CD4-positive, CD25-positive, alpha-beta regulatory T cell (primary cell): ENCODE results near the gene HELT. TPM values are rescaled to one million over a fixed set of nuclear protein-coding genes. Genes with fewer than 3 reads are reported as not detected.
"Not testable (repeated sequence)": the region's sequence is repeated elsewhere in the genome, so short reads cannot be mapped to it uniquely, and the experiment has no call there.

ENCODE experiments used
- ATAC-seq, 2 donors: fragments of 150-1000 bp; cut with Tn5 transposase; one replicate each; pipeline ENCODE4 v1.10.0; 2021; ENCODE audit warnings: low read depth in 2 of 2, moderate number of reproducible peaks in 2 of 2, moderate library complexity in 1 of 2
- DNase-seq, 3 donors: peaks; one replicate each; pipeline versions ENCODE4 v3.0.0 to v3.0.0-alpha.2; 2012 to 2022; ENCODE audit warnings: mixed read lengths in 1 of 3
- H3K27ac ChIP-seq: one replicate; pipeline ENCODE4 v1.7.0; 2013; ENCODE audit warnings: mild to moderate bottlenecking, low read length; ENCODE audit not compliant: insufficient read depth, poor library complexity, severe bottlenecking
- H3K27me3 ChIP-seq: one replicate; pipeline ENCODE4 v1.7.0; 2013; ENCODE audit warnings: low read length; ENCODE audit not compliant: control insufficient read depth, insufficient read depth
- H3K36me3 ChIP-seq: one replicate; pipeline ENCODE4 v1.7.0; 2013; ENCODE audit warnings: mild to moderate bottlenecking, low read length, moderate library complexity; ENCODE audit not compliant: control insufficient read depth, insufficient read depth
- H3K4me1 ChIP-seq: 2 replicates; pipeline ENCODE4 v1.7.0; 2013; ENCODE audit warnings: mild to moderate bottlenecking, low read length; ENCODE audit not compliant: insufficient read depth, control insufficient read depth, poor library complexity, severe bottlenecking
- H3K4me3 ChIP-seq: one replicate; pipeline ENCODE4 v1.7.0; 2013; ENCODE audit warnings: low read depth, mild to moderate bottlenecking, low read length, moderate library complexity
- H3K9me3 ChIP-seq, 2 experiments: 1 replicate in 1 of 2; 2 replicates in 1 of 2; pipeline ENCODE4 v1.7.0; 2013; ENCODE audit warnings: low read length in 2 of 2, mild to moderate bottlenecking in 1 of 2, moderate library complexity in 1 of 2; ENCODE audit not compliant: control insufficient read depth in 2 of 2
- H3K27ac Mint-ChIP-seq, 3 donors: one replicate each; pipeline ENCODE4 v1.8.0; 2020 to 2022; ENCODE audit warnings: mild to moderate bottlenecking in 3 of 3, mixed read lengths in 3 of 3, moderate library complexity in 2 of 3
- H3K27me3 Mint-ChIP-seq: one replicate; pipeline ENCODE4 v1.8.0; 2022; ENCODE audit warnings: mild to moderate bottlenecking, mixed read lengths
- H3K36me3 Mint-ChIP-seq: one replicate; pipeline ENCODE4 v1.8.0; 2020; ENCODE audit warnings: mixed read lengths
- H3K4me1 Mint-ChIP-seq, 4 donors: one replicate each; pipeline ENCODE4 v1.8.0; 2020 to 2022; ENCODE audit warnings: mixed read lengths in 4 of 4, mild to moderate bottlenecking in 1 of 4
- H3K4me3 Mint-ChIP-seq, 4 donors: one replicate each; pipeline ENCODE4 v1.8.0; 2020 to 2022; ENCODE audit warnings: mild to moderate bottlenecking in 4 of 4, mixed read lengths in 4 of 4, moderate library complexity in 3 of 4
- H3K9me3 Mint-ChIP-seq, 7 donors: one replicate each; pipeline ENCODE4 v1.8.0; 2020 to 2022; ENCODE audit warnings: mixed read lengths in 7 of 7, mild to moderate bottlenecking in 3 of 7, moderate library complexity in 2 of 7
- polyA plus RNA-seq, 4 donors: library from polyadenylated mRNA; unstranded; fragments of 300-500 nt; fragmentation: Illumina TruSeq; gene quantifications; one replicate each; pipeline ENCODE4 v1.2.3, GENCODE V29; 2021
- total RNA-seq: library from RNA; stranded (reverse); gene quantifications from one replicate; pipeline ENCODE4 v1.2.3, GENCODE V29; 2022

The HELT gene
- total RNA-seq (not detected), polyA plus RNA-seq (not detected)

DNA sequence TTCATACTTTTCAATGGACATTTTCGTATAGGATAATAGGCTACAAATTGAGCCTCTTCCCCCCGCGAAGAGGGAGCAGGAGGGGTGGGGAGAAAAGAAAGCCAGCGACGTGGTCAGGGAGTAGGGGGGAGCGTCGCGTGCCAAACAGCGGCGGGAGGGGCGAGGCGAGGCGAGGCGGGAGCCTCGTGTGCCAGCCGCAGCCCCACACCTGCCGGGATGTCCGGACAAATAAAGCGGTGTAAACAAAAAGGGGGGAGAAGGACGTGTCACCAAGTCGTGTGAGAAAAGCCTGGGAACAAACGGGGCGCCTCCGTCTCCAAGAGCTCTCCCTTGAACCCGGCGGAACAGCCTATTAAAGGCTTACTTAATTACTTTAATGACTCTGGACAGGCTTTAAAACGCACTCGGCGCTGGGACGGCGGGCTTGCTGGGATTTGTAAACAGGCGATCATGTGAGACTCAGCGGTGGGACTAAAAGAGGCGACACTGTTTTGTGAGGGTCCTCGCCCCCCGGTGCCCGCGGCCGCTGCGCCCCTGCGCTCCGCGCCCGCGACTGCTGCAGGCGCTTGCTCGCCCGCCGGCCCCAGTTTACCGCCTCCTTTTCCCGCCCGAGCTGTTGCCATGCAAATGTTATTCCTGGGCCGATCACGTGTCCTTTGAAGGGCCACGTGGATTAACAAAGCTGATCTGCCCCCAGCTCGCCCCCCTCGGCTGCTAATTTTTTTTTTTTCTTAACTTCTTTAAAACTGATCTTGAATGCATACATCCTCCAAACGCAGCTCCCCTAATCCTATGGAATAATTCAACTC lies at the start of gene HELT:
Gene HELT, plus strand, starts transcription at position 527 of the 809 bp plus-strand sequence. CDS start 439 bp downstream, outside the sequence.
- peaks cover 0 to 21% (median 6%) of the 10 kb centered on the region in 4 donors for H3K4me1 Mint-ChIP-seq
- DNase-seq = no peak
- H3K9me3 Mint-ChIP-seq = peaks cover 0 to 4% (median 0%) of the 10 kb centered on the region in 7 donors
- no peak within 1 kb of the TSS for H3K4me3 Mint-ChIP-seq
- Histone ChIP-seq H3K27ac (no peak within 1 kb of the TSS), H3K4me1 (peaks cover 4% of the 10 kb centered on the region), H3K27me3 (peaks cover 18% of the 10 kb centered on the region), H3K36me3 (no peaks in the 10 kb centered on the region), H3K9me3 (no peaks in the 10 kb centered on the region), H3K4me3 (no peak within 1 kb of the TSS)
- H3K27me3 Mint-ChIP-seq = peaks cover 70% of the 10 kb centered on the region
- no peaks in the 10 kb centered on the region for H3K36me3 Mint-ChIP-seq
- H3K27ac Mint-ChIP-seq = no peak within 1 kb of the TSS
- no peak for ATAC-seq

- DNase-seq (peak in 1 of 3 donors; percentile 7), ATAC-seq (no peak)
- no peaks in the 10 kb centered on the region for H3K4me1 ChIP-seq
- H3K4me1 Mint-ChIP-seq = peaks cover 0 to 6% (median 2%) of the 10 kb centered on the region in 4 donors
- H3K9me3 Mint-ChIP-seq = peaks cover 1 to 20% (median 8%) of the 10 kb centered on the region in 7 donors
- H3K36me3 Mint-ChIP-seq = peaks cover 4% of the 10 kb centered on the region
- peaks cover 19% of the 10 kb centered on the region for H3K27me3 Mint-ChIP-seq
- H3K4me3 ChIP-seq = no peak overlapping the region
- H3K9me3 ChIP-seq = no peaks in the 10 kb centered on the region
- no peaks in the 10 kb centered on the region for H3K27me3 ChIP-seq
- H3K27ac Mint-ChIP-seq = peak overlapping the region in 1 of 3 donors; percentile 93
- peak overlapping the region in 1 of 4 donors; percentile 89 for H3K4me3 Mint-ChIP-seq
- no peak overlapping the region for H3K27ac ChIP-seq
- no peaks in the 10 kb centered on the region for H3K36me3 ChIP-seq
These were observed 49.5 kb upstream of the HELT start for GRCh38 chr4:184968784-184969201.

GRCh38 chr4:184969610-184970009 lies 48.7 kb upstream of the HELT start:
- DNase-seq (no peak), ATAC-seq (no peak)
- Histone ChIP-seq H3K4me1 (no peaks in the 10 kb centered on the region), H3K27ac (no peak overlapping the region), H3K4me3 (no peak overlapping the region), H3K27me3 (no peaks in the 10 kb centered on the region), H3K36me3 (no peaks in the 10 kb centered on the region), H3K9me3 (no peaks in the 10 kb centered on the region)
- H3K27ac Mint-ChIP-seq = no peak overlapping the region
- peaks cover 0 to 6% (median 2%) of the 10 kb centered on the region in 4 donors for H3K4me1 Mint-ChIP-seq
- peak overlapping the region in 1 of 4 donors; percentile 26 for H3K4me3 Mint-ChIP-seq
- peaks cover 22% of the 10 kb centered on the region for H3K27me3 Mint-ChIP-seq
- peaks cover 1 to 16% (median 8%) of the 10 kb centered on the region in 7 donors for H3K9me3 Mint-ChIP-seq
- H3K36me3 Mint-ChIP-seq = peaks cover 4% of the 10 kb centered on the region

- no peak overlapping the region for H3K4me3 ChIP-seq
- H3K27me3 ChIP-seq = no peaks in the 10 kb centered on the region
- no peaks in the 10 kb centered on the region for H3K9me3 ChIP-seq
- H3K36me3 Mint-ChIP-seq = no peaks in the 10 kb centered on the region
- no peak overlapping the region for H3K27ac Mint-ChIP-seq
- peaks cover 10% of the 10 kb centered on the region for H3K27me3 Mint-ChIP-seq
- H3K9me3 Mint-ChIP-seq = peaks cover 0 to 9% (median 3%) of the 10 kb centered on the region in 7 donors
- no peaks in the 10 kb centered on the region for H3K36me3 ChIP-seq
- no peak for ATAC-seq
- H3K27ac ChIP-seq = no peak overlapping the region
- DNase-seq = no peak
- no peak overlapping the region for H3K4me3 Mint-ChIP-seq
- H3K4me1 ChIP-seq = no peaks in the 10 kb centered on the region
- no peaks in the 10 kb centered on the region for H3K4me1 Mint-ChIP-seq
These were observed 45.3 kb upstream of the HELT start for GRCh38 chr4:184972991-184973390.

- not testable (repeated sequence) for H3K36me3 ChIP-seq, DNase-seq, H3K4me1 Mint-ChIP-seq, H3K4me3 ChIP-seq, H3K9me3 ChIP-seq, H3K4me1 ChIP-seq, H3K4me3 Mint-ChIP-seq, H3K9me3 Mint-ChIP-seq, ATAC-seq, H3K36me3 Mint-ChIP-seq, H3K27me3 ChIP-seq, H3K27me3 Mint-ChIP-seq, H3K27ac Mint-ChIP-seq, H3K27ac ChIP-seq
These were observed 41.9 kb upstream of the HELT start for GRCh38 chr4:184976348-184976747.

DNA sequence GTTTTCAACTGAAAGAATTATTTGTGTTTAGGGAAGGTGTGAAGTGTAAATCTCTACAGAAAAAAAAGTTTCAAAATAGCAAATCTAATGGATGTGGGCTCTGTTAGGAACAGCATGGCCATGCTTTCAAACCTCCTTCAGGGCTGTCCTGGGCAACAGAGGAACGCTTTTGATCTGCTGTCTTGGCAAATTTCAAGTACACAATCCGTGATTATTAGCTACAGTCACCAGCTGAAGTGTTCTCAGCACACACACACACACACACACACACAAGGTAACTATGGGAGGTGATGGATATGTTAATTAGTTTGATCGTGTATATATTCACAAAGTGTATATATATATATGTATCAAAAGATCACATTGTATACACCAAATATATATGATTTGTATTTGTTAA lies 40.5 kb upstream of the HELT start:
- Mint-ChIP-seq H3K4me1 (peaks cover 0 to 3% (median under 1%) of the 10 kb centered on the region in 4 donors), H3K27ac (no peak overlapping the region), H3K36me3 (no peaks in the 10 kb centered on the region), H3K27me3 (peaks cover 4% of the 10 kb centered on the region), H3K9me3 (peaks cover 0 to 2% (median 0%) of the 10 kb centered on the region in 7 donors), H3K4me3 (no peak overlapping the region)
- Histone ChIP-seq H3K4me1 (peaks cover 2% of the 10 kb centered on the region), H3K9me3 (no peaks in the 10 kb centered on the region), H3K36me3 (no peaks in the 10 kb centered on the region), H3K27me3 (peaks cover 2% of the 10 kb centered on the region), H3K4me3 (no peak overlapping the region), H3K27ac (no peak overlapping the region)
- no peak for ATAC-seq
- DNase-seq = no peak

DNA sequence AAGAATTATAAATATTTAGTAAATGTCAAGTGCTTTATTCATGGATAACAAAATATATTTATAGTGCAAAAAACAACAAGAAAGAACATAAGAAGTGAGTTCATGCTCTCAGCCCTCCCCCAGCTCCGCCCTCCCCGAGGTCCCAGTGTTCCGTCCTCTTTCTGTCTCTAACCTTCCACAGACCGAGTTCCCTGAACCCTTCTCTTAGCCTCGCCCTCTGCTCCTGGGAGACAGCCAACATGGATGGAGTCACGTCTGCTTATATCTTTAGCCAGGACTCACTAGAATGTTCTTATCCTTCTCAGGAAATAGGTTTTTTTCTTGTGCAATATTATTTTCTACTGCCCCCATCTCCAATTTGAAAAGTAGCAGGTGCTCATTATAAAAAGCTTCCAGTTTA lies 40.1 kb upstream of the HELT start:
- no peak for ATAC-seq
- peaks cover 0 to 2% (median 0%) of the 10 kb centered on the region in 7 donors for H3K9me3 Mint-ChIP-seq
- peaks cover 6% of the 10 kb centered on the region for H3K4me1 ChIP-seq

More for the DNA sequence above, 40.1 kb upstream of the HELT start:
- Histone ChIP-seq H3K36me3 (no peaks in the 10 kb centered on the region), H3K4me3 (no peak overlapping the region), H3K27ac (no peak overlapping the region), H3K9me3 (no peaks in the 10 kb centered on the region), H3K27me3 (peaks cover 2% of the 10 kb centered on the region)
- no peak for DNase-seq
- Mint-ChIP-seq H3K4me3 (no peak overlapping the region), H3K36me3 (no peaks in the 10 kb centered on the region), H3K27me3 (peaks cover 4% of the 10 kb centered on the region), H3K27ac (no peak overlapping the region), H3K4me1 (peaks cover 0 to 5% (median 1%) of the 10 kb centered on the region in 4 donors)
